OCI-LY7 (cell line): ENCODE measurements around the gene TMEM238L. TPM values are rescaled to one million over a fixed set of nuclear protein-coding genes. Genes with fewer than 3 reads are reported as not detected.

Source experiments
- BruUV-seq: library from RNA; stranded (reverse); fragments of 400-500 nt; replicated peaks from 2 replicates; lab custom pipeline; 2021; lab: Mats Ljungman, UMichigan
- CTCF ChIA-PET: fragments of 300-600 bp; sonication (Branson Sonifier 250); formaldehyde crosslinking; loops from one replicate; lab custom pipeline; 2022; ENCODE audit warnings: antibody characterized with exemption; ENCODE audit not compliant: unreplicated experiment; lab: Charles Lee
- POLR2A ChIA-PET: fragments of 300-600 bp; sonication (Branson Sonifier 250); formaldehyde crosslinking; loops from one replicate; lab custom pipeline; 2022; ENCODE audit warnings: antibody characterized with exemption; lab: Charles Lee
- DNase-seq: peaks from one replicate; pipeline ENCODE4 v3.0.0-alpha.2; 2015; ENCODE audit warnings: low spot score
- H2AFZ ChIP-seq: fragments of 200-600 bp; sonication (generic), shearing (Covaris generic); 2 replicates; pipeline ENCODE4 v1.6.1; 2014; ENCODE audit warnings: mild to moderate bottlenecking, antibody characterized with exemption, low read length, moderate library complexity
- H3K27ac ChIP-seq: fragments of 200-600 bp; sonication (generic); 2 replicates; pipeline ENCODE4 v1.5.1; 2014; ENCODE audit warnings: mixed run types, low read depth, mild to moderate bottlenecking, moderate library complexity, low read length, inconsistent platforms; ENCODE audit not compliant: poor library complexity, severe bottlenecking
- H3K36me3 ChIP-seq: fragments of 200-600 bp; sonication (generic); 2 replicates; pipeline ENCODE4 v1.6.1; 2014; ENCODE audit warnings: mild to moderate bottlenecking, antibody characterized with exemption, low read length, moderate library complexity, mixed read lengths; ENCODE audit not compliant: insufficient read depth
- H3K4me1 ChIP-seq: fragments of 200-600 bp; sonication (generic); 2 replicates; pipeline ENCODE4 v1.5.1; 2014; ENCODE audit warnings: mild to moderate bottlenecking, low read length; ENCODE audit not compliant: insufficient read depth, poor library complexity, severe bottlenecking
- H3K4me2 ChIP-seq: fragments of 200-600 bp; sonication (generic); 2 replicates; pipeline ENCODE4 v1.6.1; 2014; ENCODE audit warnings: mild to moderate bottlenecking, low read length
- H3K4me3 ChIP-seq: fragments of 200-600 bp; sonication (generic); 2 replicates; pipeline ENCODE4 v1.5.1; 2014; ENCODE audit warnings: mild to moderate bottlenecking, low read depth, low read length; ENCODE audit not compliant: poor library complexity, severe bottlenecking
- H3K79me2 ChIP-seq: fragments of 200-600 bp; sonication (generic); 2 replicates; pipeline ENCODE4 v1.6.1; 2016; ENCODE audit warnings: low read depth, mild to moderate bottlenecking, low read length, moderate library complexity, mixed read lengths; ENCODE audit not compliant: insufficient read depth
- H3K9me2 ChIP-seq: fragments of 200-600 bp; sonication (generic); 2 replicates; pipeline ENCODE4 v1.6.1; 2016; ENCODE audit warnings: mild to moderate bottlenecking, low read length, mixed read lengths; ENCODE audit not compliant: insufficient read depth
- H3K9me3 ChIP-seq: fragments of 200-600 bp; sonication (generic); 2 replicates; pipeline ENCODE4 v1.6.1; 2014; ENCODE audit warnings: mild to moderate bottlenecking, mixed run types, low read length, mixed read lengths
- H4K20me1 ChIP-seq: fragments of 200-600 bp; sonication (generic); 2 replicates; pipeline ENCODE4 v1.6.1; 2014; ENCODE audit warnings: mild to moderate bottlenecking, antibody characterized with exemption, low read length, moderate library complexity, mixed read lengths; ENCODE audit not compliant: insufficient read depth
- CTCF ChIP-seq: fragments of 200-600 bp; sonication (generic); conservative IDR thresholded peaks from 2 replicates; pipeline ENCODE4 v1.5.1; 2014; ENCODE audit warnings: mild to moderate bottlenecking, antibody characterized with exemption, low read length, moderate library complexity, mixed read lengths
- EZH2phosphoT487 ChIP-seq: fragments of 200-600 bp; sonication (generic); IDR thresholded peaks from 2 replicates; pipeline ENCODE4 v1.6.1; 2018; ENCODE audit warnings: low read depth, borderline replicate concordance, mild to moderate bottlenecking, mixed run types, antibody characterized with exemption, low read length, moderate library complexity, mixed read lengths
- intact Hi-C: fragments of 100-400 bp; cut with micrococcal nuclease; formaldehyde crosslinking; loops from one replicate; pipeline ENCODE4 v1.10.0; 2022; ENCODE audit not compliant: unreplicated experiment
- total RNA-seq, 2 experiments: library from RNA; depleted of rRNA in 1 of 2; stranded (reverse); fragments of >200 nt in 1 of 2; shearing (Covaris generic) in 1 of 2; gene quantifications; 2 replicates each; pipeline ENCODE4 v1.2.3, GENCODE V29; 2014 to 2022

TMEM238L gene
- total RNA-seq, 2 experiments from 2014 or later: not detected

DNA sequence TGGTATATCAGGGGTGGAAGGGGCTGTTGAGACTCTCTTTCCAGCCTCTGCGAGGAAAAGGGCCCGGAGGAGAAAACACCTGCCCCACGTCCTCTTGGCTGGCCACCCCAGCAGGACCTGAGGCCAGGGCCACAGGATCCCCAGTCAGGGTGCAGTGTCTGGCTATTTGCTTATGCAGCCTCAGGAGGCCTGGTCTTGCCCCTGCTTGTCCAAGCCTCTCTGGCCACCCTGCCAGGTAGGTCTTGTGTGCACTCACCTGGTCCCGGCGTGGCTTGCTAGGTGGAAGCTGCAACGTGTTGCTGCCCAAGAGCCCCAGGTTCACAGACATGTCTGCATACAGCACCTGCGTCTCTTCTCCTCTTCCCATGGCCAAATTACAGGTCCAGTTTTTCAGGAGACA is 549 bp downstream of the TMEM238L start:
- H3K36me3 ChIP-seq: no peaks in the 10 kb centered on the region
- intact Hi-C loops: no loop called here
- ChIA-PET POLR2A (no interaction called here), CTCF (no interaction called here)
- no peaks in the 10 kb centered on the region for H3K9me2 ChIP-seq
- H2AFZ ChIP-seq: no peak overlapping the region
- H3K4me2 ChIP-seq: no peak overlapping the region
- H4K20me1 ChIP-seq: no peaks in the 10 kb centered on the region
- TF ChIP-seq EZH2phosphoT487 (no peak), CTCF (no peak)
- H3K9me3 ChIP-seq: no peaks in the 10 kb centered on the region
- no peak overlapping the region for H3K27ac ChIP-seq
- BruUV-seq: no TSS peak
- no peak overlapping the region for H3K4me3 ChIP-seq
- no peak for DNase-seq
- H3K4me1 ChIP-seq: no peaks in the 10 kb centered on the region
- no peaks in the 10 kb centered on the region for H3K79me2 ChIP-seq

- intact Hi-C loops: no loop called here
- no peaks in the 10 kb centered on the region for H3K36me3 ChIP-seq
- TF ChIP-seq CTCF: no peak
- no peak for TF ChIP-seq EZH2phosphoT487
- no peaks in the 10 kb centered on the region for H3K4me1 ChIP-seq
- no TSS peak for BruUV-seq
- H4K20me1 ChIP-seq: no peaks in the 10 kb centered on the region
- no peak for DNase-seq
- no peak overlapping the region for H3K4me3 ChIP-seq
- H3K27ac ChIP-seq: no peak overlapping the region
- no peaks in the 10 kb centered on the region for H3K9me3 ChIP-seq
- no peaks in the 10 kb centered on the region for H3K9me2 ChIP-seq
- POLR2A ChIA-PET: no interaction called here
- H3K4me2 ChIP-seq: no peak overlapping the region
- no peak overlapping the region for H2AFZ ChIP-seq
- no peaks in the 10 kb centered on the region for H3K79me2 ChIP-seq
- CTCF ChIA-PET: no interaction called here
Observed at GRCh38 chr17:10802496-10803284, 1.2 kb downstream of the TMEM238L start.

DNA sequence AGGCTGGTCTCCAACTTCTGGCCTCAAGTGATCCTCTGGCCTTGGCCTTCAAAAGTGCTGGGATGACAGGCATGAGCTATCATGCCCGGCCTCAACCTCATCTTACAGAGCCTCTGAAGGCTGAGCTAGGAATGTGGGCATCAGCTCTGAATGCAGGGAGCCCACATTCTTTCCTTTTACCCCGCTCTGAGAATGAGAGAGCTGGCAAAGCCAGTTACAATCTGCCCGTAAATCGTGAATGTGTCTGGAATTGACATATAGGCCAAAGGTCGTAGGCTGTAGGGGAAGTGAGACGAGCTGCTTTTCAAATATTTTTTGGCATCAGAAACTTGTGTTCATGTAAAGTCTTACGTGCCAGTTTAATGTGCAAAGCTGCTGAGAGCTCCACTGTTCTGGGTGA is 4.5 kb downstream of the TMEM238L start:
- DNase-seq: no peak
- no peaks in the 10 kb centered on the region for H3K9me2 ChIP-seq
- H3K36me3 ChIP-seq: no peaks in the 10 kb centered on the region
- no peak overlapping the region for H3K4me3 ChIP-seq
- no peak overlapping the region for H2AFZ ChIP-seq
- intact Hi-C loops: no loop called here
- no peaks in the 10 kb centered on the region for H4K20me1 ChIP-seq
- ChIA-PET POLR2A (interaction anchor here (0.5 kb wide), 1 partner anchor 115 kb away, joined by 3 read pairs; no protein-coding TSS in a partner anchor), CTCF (no interaction called here)
- H3K4me2 ChIP-seq: no peak overlapping the region
- H3K4me1 ChIP-seq: no peaks in the 10 kb centered on the region
- BruUV-seq: no TSS peak
- no peaks in the 10 kb centered on the region for H3K79me2 ChIP-seq
- no peaks in the 10 kb centered on the region for H3K9me3 ChIP-seq
- H3K27ac ChIP-seq: no peak overlapping the region
- TF ChIP-seq EZH2phosphoT487 (no peak), CTCF (no peak)
